ENCODE results near the gene RALGAPA2.
A peak's percentile ranks its signal among the peaks of the same experiment; 100 is the strongest.

The RALGAPA2 gene

DNA sequence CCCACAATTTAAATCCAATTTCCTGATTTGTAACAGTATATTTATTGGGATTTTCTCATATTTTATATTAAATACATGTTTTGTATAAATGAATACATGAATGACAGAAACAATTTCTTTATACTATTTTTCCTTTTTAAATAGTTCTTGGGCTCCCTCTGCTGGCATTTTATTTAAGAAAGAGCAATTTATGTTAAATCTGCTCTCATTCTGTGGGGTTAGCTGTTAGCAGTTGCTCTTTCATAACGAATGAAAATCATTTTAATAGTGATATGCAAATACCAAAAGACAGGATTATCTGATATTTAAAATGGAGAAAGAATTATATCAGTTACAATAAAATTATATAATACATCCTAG is 118.3 kb downstream of the RALGAPA2 start:
- DNase-seq (ENCODE audit: extremely low spot score, insufficient read length, low read depth) (no peak), FAIRE-seq (no peak)

DNA sequence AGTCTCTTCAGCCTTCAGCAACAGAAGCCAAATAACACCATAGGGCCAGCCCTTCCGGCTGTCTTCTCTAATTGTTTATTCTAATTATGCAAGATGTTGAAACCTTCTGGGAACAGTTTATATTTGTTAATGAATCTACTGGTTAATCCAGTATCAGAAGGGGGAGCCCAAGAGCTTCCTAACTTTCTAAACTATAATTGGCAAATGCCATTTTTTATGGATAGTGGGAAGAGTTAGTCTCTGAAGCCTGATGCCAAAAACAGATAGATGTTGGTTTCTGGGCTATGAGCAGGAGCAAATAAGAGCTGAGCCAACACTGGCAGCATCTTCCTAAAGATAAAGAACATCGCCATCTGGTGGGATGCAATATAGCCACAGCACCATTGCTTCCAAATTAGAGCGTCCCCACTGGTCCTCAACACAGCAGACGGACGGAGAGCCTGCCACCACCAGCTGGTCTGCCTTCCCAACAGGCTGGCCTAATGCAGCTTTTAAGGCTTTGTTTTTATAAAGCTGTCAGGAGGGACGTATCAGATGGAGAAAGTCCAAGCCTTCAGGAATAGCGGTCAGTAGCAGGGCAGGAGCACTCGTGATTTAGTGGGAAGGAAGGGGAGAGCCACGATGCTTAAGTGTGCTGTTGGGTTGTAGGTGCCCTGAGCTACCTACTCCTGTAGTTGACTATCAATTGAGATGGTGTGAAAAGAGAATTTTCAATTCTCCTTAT is 118.8 kb downstream of the RALGAPA2 start:
- DNase-seq (ENCODE audit: extremely low spot score, insufficient read length, low read depth) (peak; percentile 15), FAIRE-seq (peak; percentile 71)

DNA sequence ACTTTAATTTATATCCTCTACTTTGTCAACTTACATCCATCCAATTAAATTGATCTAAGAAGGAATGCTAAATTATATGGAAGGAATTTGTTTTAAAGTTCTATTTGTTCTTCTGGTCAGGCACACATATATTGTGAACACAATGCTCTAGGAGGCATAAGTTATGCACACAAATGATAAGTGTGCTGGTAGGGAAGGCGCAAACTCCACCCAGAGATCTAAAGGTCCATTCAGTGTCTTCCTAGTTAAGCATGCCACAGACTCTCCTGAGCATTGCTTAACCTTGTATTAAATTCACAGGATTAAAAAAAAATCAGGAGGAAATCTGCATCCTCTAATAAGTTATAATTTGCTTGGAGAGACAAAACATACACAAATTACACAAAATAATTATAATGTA is 127.3 kb downstream of the RALGAPA2 start:
- DNase-seq (ENCODE audit: extremely low spot score, insufficient read length, low read depth) (no peak), FAIRE-seq (no peak)

DNA sequence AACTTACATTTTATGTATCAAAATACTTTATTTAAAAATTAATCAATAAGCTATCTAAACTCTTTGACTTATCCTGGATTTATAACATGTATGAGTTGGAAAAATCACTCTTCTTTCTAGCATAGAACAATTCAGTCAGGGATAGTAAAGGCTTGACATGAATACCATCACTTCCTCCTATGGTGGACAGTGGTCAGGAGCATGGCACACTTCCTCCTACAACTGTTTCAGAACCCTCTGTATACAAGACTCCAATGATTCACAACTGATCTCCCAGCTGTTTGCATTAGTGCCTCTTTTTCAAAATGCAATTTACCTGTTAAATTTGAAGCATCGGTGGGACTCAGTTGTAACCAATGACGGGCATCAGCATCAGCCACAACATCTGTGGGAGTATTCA is 129.7 kb downstream of the RALGAPA2 start:
- FAIRE-seq (no peak), DNase-seq (ENCODE audit: extremely low spot score, insufficient read length, low read depth) (no peak)

DNA sequence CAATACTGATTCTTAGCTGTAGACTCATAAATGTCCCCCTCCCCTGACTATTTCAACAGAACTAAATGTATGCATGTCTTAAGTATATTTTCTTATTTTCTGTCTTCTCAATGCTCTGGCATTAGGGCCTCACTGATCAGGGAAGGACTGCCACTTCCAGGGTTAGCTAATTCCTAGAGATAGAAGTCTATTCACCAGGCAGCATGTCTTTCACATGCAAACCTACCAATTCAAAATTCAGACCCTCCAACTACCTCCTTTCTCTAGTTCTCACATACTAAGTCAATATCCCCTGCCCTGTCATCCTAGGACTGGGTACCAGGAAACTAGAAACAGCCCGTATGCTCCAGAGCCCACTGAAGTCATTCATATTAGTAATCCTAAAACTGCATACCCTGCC is 132.3 kb downstream of the RALGAPA2 start:
- FAIRE-seq (no peak), DNase-seq (ENCODE audit: extremely low spot score, insufficient read length, low read depth) (no peak)

DNA sequence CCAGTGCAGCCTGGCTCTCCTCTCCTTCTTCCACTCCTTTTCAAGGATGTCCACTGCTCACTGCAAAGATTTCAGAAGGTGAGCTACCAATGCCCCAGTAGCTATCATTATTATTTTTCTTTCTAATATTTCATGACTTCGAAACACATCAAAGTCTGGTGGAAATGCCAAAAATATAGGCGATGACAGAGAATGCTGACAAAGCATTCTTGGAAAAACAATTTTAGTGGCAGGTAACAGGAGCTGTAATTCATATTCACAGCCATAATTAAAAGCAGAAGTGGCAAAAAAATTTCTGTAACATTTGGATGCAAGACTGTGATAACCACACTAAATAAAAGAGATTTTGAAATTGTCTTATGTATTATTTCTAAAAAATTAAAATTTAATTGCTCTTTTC is 133.6 kb downstream of the RALGAPA2 start:
- no peak for FAIRE-seq
- no peak for DNase-seq (ENCODE audit: extremely low spot score, insufficient read length, low read depth)

DNA sequence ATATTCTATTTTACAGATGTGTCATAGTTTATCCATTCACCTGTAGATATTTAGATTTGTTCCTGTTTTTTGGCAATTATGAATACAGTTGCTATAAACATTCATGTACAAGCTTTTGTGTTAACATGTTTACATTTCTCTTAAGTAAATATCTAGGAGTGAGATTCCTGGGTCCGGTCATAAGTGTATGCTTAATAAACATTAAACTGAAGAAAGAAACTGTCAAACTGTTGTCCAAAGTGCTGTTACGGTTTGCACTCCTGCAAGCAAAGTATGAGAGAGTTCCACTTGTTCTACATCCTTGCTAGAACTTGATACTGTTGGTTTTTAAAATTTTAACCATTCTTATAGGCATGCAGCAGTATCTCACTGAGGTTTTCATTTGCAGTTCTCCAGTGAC is 138.6 kb downstream of the RALGAPA2 start:
- no peak for FAIRE-seq
- no peak for DNase-seq (ENCODE audit: extremely low spot score, insufficient read length, low read depth)

DNA sequence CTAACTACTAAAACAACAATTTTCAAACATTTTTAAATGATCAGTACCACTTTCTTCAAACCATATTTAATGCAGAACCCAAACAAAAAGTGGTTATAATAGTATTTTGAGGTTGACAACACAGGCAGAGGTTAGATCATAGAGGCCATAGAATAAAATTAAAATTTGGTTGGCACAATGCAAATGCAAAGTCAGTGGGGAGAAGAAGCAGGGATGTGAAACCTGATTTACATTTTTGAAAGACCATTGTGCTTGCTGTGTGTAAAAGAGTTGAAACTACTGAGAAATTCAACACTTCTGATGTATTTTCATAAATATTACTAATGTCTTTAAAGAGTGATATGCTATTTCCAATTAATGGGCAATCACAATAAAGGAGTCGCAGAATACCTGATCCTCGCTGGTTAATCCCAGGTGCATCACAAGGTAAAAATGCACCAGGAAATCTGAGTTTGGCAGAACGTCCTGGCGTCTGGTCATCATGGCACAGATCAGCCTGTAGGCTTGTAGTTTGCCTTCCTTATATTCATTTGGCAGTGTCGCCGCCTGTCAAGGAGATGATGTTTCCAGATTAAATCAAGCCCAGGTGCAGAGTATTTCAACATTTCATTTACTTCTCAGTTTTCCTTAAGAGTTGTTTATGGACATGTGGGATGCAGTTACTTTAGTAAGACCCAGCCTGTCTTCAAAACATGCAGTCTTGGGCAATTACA is 141.2 kb downstream of the RALGAPA2 start:
- no peak for DNase-seq (ENCODE audit: extremely low spot score, insufficient read length, low read depth)
- FAIRE-seq: peak; percentile 33

DNA sequence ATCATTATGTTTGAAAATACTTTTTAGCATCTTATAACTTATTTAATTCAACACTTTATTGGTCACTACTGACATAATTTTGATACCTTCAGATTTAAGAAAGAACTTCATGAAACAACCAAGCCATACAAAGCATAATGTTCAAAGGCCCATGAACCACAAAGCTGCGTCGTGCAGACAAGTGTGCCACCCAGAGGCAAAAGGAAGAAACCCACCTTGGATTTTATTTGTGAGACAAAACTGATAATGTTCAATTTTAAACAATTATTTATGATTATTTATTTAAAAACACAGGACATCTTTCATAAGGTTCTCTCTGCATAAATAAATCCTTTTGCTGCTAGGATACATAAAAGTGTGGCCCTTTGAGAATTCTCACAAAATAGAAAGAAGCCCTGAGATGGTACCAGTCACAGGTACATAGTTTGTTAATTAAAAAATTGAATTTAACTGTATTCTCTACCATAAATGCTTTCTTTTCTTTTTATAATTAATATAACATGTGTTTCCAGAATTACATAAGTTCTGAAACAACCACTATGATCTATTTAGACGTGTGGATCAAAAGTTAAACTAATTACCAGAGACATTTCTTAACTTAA is 143.7 kb downstream of the RALGAPA2 start:
- peak; percentile 15 for DNase-seq (ENCODE audit: extremely low spot score, insufficient read length, low read depth)
- FAIRE-seq: peak; percentile 84

DNA sequence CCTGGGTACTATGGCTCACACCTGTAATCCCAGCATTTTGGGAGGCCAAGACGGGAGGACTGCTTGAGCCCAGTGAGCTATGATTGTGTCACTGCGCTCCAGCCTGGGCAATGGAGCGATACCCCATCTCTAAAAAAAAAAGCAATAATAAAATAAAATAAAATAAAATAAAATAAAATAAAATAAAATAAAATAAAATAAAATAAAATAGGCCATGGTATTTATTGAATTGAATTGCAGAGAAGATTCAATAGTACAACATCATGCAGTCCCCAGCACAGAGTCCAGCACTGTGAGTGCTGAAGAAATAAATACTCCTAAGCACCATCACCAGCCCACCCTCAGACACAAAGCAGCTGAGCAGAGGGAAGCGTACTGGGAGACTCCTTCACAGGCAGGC is 144.7 kb downstream of the RALGAPA2 start:
- DNase-seq (ENCODE audit: extremely low spot score, insufficient read length, low read depth): no peak

DNA sequence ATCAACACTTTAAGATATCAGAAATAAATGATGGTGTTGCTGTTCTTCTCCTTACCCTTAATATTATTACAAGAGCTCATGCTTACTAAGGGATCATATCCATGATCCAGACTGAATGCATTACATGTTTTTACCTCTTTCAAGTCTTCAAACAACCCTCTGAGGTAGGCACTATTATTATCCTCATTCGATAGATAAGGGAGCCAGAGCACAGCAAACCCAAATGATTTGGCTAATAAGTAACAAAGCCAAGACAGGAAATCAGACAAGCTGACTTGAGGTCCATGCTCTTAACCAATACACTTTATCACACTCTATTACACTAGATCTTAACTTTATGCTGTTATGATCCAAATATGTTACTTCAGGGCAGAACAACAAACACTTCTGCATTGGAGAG is 145.9 kb downstream of the RALGAPA2 start:
- DNase-seq (ENCODE audit: extremely low spot score, insufficient read length, low read depth) (no peak), FAIRE-seq (peak; percentile 73)

More for the DNA sequence above, 144.7 kb downstream of the RALGAPA2 start:
- FAIRE-seq: no peak

DNA sequence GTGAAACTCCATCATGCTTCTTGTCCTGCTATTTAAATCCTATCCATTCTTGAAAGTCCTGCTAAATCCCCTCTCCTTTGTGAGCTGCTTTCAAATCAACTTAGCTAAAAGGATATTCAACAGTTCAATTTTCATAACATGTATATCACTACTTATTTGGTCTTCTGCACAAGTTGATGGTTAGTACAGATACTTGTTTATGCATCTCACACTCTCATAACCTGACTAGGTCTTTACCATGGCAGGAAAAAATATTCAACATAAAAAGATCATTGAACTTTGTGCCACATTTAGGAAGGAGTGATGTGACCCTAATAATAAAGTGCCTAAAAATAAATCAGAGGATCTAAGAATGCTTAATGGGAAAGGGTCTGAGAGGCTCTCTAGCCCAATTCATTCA is 148.2 kb downstream of the RALGAPA2 start:
- FAIRE-seq: no peak

DNA sequence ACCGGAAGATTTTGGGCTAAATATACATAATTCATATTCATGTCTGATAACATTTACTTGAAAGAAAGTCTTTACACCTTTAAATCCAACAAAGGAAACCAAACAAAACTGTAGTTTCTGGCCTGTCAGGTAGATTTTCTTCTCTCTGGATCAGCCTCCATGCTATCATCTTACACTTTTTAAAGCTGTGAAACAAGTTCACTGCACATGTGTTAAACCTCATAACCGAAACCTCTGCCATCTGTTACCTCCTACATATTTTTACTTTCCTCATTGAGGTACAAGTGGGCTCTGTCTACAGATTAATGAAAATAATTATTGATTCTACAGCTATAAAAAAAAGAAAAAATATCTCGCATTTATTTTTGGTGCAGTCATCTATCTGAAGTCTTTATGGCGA is 149.9 kb downstream of the RALGAPA2 start:
- DNase-seq (ENCODE audit: extremely low spot score, insufficient read length, low read depth) (no peak), FAIRE-seq (peak; percentile 72)

More for the DNA sequence above, 148.2 kb downstream of the RALGAPA2 start:
- no peak for DNase-seq (ENCODE audit: extremely low spot score, insufficient read length, low read depth)

DNA sequence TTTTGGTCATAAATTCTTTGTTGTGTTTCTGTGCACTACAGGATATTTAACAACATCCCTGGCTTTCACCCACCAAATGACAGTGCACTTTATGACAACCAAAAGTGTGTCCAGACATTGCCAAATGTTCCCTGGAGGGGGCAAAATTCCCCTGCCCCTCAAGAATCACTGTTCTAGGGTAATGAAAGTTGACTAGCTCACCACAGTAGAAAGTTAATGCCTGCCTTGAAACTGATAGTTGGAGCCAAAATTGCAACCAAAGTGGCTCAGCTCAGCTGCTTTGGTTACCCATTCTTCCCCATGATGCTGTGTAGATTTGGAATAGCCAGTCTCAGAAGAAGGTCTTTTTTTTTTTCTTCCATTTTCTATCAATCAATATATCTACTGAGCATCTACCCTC is 150.6 kb downstream of the RALGAPA2 start:
- DNase-seq (ENCODE audit: extremely low spot score, insufficient read length, low read depth) (no peak), FAIRE-seq (peak; percentile 80)

DNA sequence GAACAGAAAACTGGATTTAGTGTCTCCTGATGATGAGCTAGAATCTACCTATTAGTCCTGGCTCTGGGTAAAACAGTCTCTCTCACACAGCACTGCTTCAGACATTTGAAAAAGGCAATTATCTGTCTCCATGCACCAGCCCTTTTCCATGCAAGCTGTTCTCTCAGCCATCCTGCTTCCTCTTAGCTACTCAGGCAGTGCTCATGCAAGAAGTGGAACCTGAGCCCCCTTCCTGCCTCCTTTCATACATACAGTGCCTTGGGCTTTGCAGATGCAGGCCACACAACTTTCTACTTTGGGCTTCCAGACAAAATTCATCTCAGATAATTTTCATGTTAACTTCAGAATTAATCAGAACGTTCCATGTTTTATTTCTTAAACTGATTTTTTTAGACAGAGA is 151.3 kb downstream of the RALGAPA2 start:
- peak; percentile 29 for FAIRE-seq
- DNase-seq (ENCODE audit: extremely low spot score, insufficient read length, low read depth): no peak

DNA sequence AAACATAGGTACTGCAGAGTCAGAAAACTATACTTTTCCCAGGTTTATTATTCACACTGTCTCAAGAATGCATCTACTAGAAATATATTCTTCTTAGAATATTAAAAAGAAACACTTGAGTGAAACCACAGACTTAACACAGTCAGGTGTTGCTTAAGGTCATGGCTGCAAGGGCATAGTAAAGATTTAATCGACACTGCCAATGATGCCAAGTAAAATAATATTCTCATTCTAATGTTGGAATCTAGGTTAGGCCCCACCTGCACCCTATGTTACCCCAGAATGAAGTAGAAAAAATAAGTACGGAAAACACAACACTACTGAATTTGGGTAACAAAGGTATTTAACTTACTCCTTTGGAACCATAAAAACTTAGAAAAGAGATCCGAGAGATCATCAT is 155.0 kb downstream of the RALGAPA2 start:
- DNase-seq (ENCODE audit: extremely low spot score, insufficient read length, low read depth): no peak
- FAIRE-seq: no peak

DNA sequence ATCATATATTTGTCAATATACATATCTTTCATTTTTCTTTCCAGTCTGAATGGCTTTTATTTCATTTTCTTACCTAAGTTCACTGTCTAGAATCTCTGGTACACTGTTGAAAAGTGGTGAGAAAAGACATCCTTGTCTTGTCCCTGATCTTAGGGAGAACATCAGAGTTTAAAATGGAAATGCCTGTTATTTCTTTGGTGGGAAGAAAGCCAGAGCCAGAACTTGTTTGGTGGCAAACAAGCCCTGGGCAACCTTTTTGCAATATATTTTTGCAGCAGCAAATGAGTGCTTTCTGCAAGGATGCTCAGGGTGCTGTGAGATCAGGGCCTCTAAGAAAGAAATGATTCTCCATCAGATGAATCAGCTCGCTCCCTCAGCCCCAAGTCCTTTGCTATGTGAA is 156.6 kb downstream of the RALGAPA2 start:
- DNase-seq (ENCODE audit: extremely low spot score, insufficient read length, low read depth) (no peak), FAIRE-seq (no peak)

DNA sequence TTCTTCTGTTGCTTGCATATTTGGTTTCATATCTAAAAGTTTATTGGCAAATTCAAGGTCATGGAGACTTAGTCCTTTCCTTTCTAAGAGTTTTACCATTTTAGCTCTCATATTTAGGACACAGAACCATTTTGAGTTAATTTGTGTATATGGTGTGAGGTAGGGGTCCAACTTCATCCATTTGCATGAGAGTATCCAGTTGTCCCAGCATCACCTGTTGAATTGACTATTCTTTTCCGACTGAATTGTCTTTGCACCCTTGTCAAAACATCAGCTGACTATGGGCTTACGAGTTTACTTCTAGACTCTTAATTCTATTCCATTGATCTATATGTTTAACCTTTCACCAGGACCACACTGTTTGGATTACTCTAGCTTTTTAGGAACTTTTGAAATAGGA is 157.5 kb downstream of the RALGAPA2 start:
- FAIRE-seq (no peak), DNase-seq (ENCODE audit: extremely low spot score, insufficient read length, low read depth) (no peak)

DNA sequence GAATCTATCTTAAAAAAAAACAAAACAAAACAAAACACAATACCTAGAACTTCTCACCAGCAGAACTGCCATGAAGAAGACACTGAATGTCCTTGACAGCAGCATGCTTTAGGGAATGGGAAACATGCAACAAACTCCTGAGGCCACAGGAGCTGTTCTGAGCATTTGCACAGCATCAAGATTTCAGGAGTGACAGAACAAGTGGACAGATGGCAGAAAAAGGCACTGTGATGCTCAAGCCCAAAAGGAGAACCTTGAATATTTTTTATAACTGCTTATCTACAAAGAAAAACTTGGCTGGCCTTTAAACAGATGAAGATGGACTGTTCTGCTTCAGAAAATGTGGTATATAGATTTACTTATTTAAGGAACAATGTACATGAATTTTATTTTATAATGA is 158.9 kb downstream of the RALGAPA2 start:
- FAIRE-seq: no peak
- DNase-seq (ENCODE audit: extremely low spot score, insufficient read length, low read depth): no peak

DNA sequence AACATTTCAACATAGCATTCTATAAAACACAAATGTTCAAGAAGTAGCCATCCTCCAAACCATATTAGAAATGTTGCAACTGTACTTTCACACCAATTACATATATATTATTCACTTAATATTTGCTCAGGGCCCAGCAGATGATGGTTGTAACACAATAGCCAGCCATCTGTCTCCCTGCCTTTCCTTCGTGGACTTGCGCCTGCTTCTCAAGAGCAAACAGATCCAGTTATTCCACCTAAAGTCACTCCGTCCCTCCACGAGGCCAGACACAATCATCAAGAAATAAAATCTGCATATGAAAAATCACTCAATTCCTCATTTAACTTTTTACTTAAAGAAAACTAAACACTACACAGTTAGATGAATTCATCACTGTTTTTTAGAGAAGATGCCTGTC is 160.4 kb downstream of the RALGAPA2 start:
- DNase-seq (ENCODE audit: extremely low spot score, insufficient read length, low read depth): no peak
- FAIRE-seq: no peak

DNA sequence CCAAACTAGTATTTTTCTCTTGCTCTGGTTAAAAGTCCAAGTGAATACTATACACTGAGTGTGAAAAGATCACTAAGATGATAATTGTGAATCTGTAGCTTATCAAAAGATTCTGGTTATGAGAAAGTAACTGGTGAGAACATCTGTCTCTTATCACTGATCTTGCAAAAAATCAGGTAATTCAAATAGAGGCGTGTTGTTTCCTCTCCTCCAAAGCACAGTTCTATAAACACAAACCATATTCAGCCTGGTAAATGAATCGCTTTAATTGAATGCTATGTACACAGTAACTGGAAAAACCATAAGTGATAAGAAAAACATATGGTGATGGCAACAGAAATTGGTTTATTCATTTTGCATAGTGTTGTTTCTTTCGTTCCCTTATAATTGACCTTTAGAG is 161.0 kb downstream of the RALGAPA2 start:
- FAIRE-seq (no peak), DNase-seq (ENCODE audit: extremely low spot score, insufficient read length, low read depth) (no peak)

All from GM18507 (cell line).